ENCODE results near the gene NCOA7. TPM values are rescaled to one million over a fixed set of nuclear protein-coding genes. Genes with fewer than 3 reads are reported as not detected.

NCOA7 gene
- total and polyA plus RNA-seq, 9 of the 15 experiments (the other 6 are each of a cell fraction or from before 2014, with no cell fraction given), result 5.8 to 14.6 (median 9.3) TPM

DNA sequence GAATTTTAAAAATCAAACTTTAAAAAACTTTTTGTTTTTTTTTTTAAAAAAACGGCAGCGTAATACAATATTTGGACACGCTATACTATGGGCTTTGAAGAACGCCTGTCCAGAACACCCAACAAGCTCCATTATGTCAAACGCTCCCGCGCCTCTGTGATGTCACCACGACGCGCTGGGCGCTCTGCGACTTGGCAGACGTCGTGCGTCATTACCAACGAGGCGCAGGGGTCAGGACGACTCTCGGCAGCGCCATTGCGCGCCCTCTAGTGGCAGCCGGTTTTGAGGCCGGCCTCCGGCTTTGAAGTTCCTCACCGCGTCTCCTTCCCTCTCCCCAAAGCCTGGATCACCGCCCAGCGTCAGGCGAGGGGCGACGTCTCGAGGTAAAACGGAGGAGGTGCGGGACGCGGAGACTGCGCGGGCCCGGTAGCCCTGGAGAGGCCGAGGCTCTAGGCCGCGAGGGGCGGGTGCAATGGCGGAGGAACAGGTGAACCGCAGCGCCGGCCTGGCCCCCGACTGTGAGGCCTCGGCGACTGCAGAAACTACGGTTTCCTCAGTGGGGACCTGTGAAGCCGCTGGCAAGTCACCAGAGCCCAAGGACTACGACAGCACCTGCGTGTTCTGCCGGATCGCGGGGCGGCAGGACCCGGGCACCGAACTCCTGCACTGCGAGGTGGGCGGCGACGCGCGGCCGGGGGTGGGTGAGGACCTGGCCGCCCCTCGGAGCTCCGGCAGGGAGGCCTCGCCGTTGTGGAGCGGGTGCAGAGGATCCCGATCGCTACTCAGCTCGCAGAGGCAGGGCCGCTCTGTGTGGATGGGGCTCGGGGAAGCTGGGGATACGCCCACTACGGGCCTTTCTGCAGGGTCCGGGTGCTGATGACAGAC lies 166.0 kb downstream of the NCOA7 start, which contains the start of gene HINT3 (continued):
- TF ChIP-seq ZBTB33 (CRISPR knock-in tag; IDR thresholded peaks at IDR 0.05) (peak; percentile 82), ZNF3 (CRISPR knock-in tag; IDR thresholded peaks at IDR 0.05) (no peak), CC2D1A (IDR thresholded peaks at IDR 0.05) (peak; percentile 94), HBP1 (CRISPR knock-in tag; IDR thresholded peaks at IDR 0.05) (no peak), TCF7L2 (IDR thresholded peaks at IDR 0.05; ENCODE audit: low read depth, low read length) (peak; percentile 84), SETDB1 (IDR thresholded peaks at IDR 0.05; ENCODE audit: low read length) (peak; percentile 94), ZNF778 (CRISPR knock-in tag; IDR thresholded peaks at IDR 0.05) (no peak), NELFE (IDR thresholded peaks at IDR 0.05; ENCODE audit: insufficient read depth, insufficient read length) (no peak), MXD1 (CRISPR knock-in tag; IDR thresholded peaks at IDR 0.05; ENCODE audit: borderline replicate concordance, poor library complexity, severe bottlenecking) (no peak), ZHX1 (conservative IDR thresholded peaks at IDR 0.05; ENCODE audit: low read length) (peak; percentile 76; the same call in 1 of the 2 replicates), KHSRP (IDR thresholded peaks at IDR 0.05) (peak; percentile 87)
- TF ChIP-seq, protein P1, sequence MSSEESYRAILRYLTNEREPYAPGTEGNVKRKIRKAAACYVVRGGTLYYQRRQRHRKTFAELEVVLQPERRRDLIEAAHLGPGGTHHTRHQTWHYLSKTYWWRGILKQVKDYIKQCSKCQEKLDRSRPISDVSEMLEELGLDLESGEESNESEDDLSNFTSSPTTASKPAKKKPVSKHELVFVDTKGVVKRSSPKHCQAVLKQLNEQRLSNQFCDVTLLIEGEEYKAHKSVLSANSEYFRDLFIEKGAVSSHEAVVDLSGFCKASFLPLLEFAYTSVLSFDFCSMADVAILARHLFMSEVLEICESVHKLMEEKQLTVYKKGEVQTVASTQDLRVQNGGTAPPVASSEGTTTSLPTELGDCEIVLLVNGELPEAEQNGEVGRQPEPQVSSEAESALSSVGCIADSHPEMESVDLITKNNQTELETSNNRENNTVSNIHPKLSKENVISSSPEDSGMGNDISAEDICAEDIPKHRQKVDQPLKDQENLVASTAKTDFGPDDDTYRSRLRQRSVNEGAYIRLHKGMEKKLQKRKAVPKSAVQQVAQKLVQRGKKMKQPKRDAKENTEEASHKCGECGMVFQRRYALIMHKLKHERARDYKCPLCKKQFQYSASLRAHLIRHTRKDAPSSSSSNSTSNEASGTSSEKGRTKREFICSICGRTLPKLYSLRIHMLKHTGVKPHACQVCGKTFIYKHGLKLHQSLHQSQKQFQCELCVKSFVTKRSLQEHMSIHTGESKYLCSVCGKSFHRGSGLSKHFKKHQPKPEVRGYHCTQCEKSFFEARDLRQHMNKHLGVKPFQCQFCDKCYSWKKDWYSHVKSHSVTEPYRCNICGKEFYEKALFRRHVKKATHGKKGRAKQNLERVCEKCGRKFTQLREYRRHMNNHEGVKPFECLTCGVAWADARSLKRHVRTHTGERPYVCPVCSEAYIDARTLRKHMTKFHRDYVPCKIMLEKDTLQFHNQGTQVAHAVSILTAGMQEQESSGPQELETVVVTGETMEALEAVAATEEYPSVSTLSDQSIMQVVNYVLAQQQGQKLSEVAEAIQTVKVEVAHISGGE (CRISPR knock-in tag; IDR thresholded peaks at IDR 0.05), result no peak
